Subcutaneous abdominal adipose tissue (tissue), 5 donors: Measurements from ENCODE around the gene AJAP1.

ENCODE experiments used
- H3K27ac ChIP-seq: one replicate; pipeline ENCODE4 v1.7.0; 2013; ENCODE audit warnings: low read depth, mild to moderate bottlenecking, inconsistent platforms, low read length, moderate library complexity
- H3K27me3 ChIP-seq, 5 donors: one replicate each; pipeline ENCODE4 v1.7.0; 2013; ENCODE audit warnings: low read length in 5 of 5, inconsistent platforms in 1 of 5; ENCODE audit not compliant: control insufficient read depth in 5 of 5, insufficient read depth in 4 of 5
- H3K36me3 ChIP-seq, 5 donors: one replicate each; pipeline ENCODE4 v1.7.0; 2013; ENCODE audit warnings: low read length in 5 of 5; ENCODE audit not compliant: control insufficient read depth in 5 of 5, insufficient read depth in 5 of 5
- H3K4me1 ChIP-seq, 5 donors: one replicate each; pipeline ENCODE4 v1.7.0; 2013; ENCODE audit warnings: low read length in 5 of 5, mild to moderate bottlenecking in 3 of 5, moderate library complexity in 1 of 5; ENCODE audit not compliant: control insufficient read depth in 5 of 5, insufficient read depth in 5 of 5
- H3K4me3 ChIP-seq, 5 donors: one replicate each; pipeline ENCODE4 v1.7.0; 2013; ENCODE audit warnings: low read length in 5 of 5, low read depth in 1 of 5
- H3K9ac ChIP-seq, 5 donors: one replicate each; pipeline ENCODE4 v1.7.0; 2013; ENCODE audit warnings: low read length in 5 of 5, mild to moderate bottlenecking in 4 of 5, moderate library complexity in 3 of 5
- H3K9me3 ChIP-seq, 5 donors: one replicate each; pipeline ENCODE4 v1.7.0; 2013; ENCODE audit warnings: low read length in 5 of 5; ENCODE audit not compliant: control insufficient read depth in 5 of 5
- donor health status: healthy.
- donor health status: healthy.
- donor health status: healthy.
- donor health status: healthy.
- donor health status: healthy.

The AJAP1 gene

GRCh38 chr1:4687943-4688342, 33.5 kb downstream of the AJAP1 start:
- Histone ChIP-seq H3K4me1 (peaks cover 0 to 10% (median 0%) of the 10 kb centered on the region in 5 donors), H3K4me3 (no peak overlapping the region), H3K36me3 (no peaks in the 10 kb centered on the region), H3K9ac (no peak overlapping the region), H3K9me3 (no peaks in the 10 kb centered on the region), H3K27ac (no peak overlapping the region), H3K27me3 (peaks cover 4 to 17% (median 7%) of the 10 kb centered on the region in 5 donors)

GRCh38 chr1:4689271-4689935, 35.0 kb downstream of the AJAP1 start:
- no peak overlapping the region for H3K27ac ChIP-seq
- H3K4me3 ChIP-seq = no peak overlapping the region
- peaks cover 1 to 14% (median 7%) of the 10 kb centered on the region in 5 donors for H3K27me3 ChIP-seq
- no peaks in the 10 kb centered on the region for H3K9me3 ChIP-seq
- no peak overlapping the region for H3K9ac ChIP-seq
- H3K36me3 ChIP-seq = no peaks in the 10 kb centered on the region
- peaks cover 0 to 10% (median 0%) of the 10 kb centered on the region in 5 donors for H3K4me1 ChIP-seq

- no peak overlapping the region for H3K4me3 ChIP-seq
- peaks cover 2 to 10% (median 5%) of the 10 kb centered on the region in 5 donors for H3K27me3 ChIP-seq
- peaks cover 0 to 10% (median 0%) of the 10 kb centered on the region in 5 donors for H3K4me1 ChIP-seq
- H3K27ac ChIP-seq = no peak overlapping the region
- H3K9ac ChIP-seq = no peak overlapping the region
- no peaks in the 10 kb centered on the region for H3K36me3 ChIP-seq
- no peaks in the 10 kb centered on the region for H3K9me3 ChIP-seq
Measured at GRCh38 chr1:4689941-4690635, 35.7 kb downstream of the AJAP1 start.

- Histone ChIP-seq H3K9ac (no peak overlapping the region), H3K27me3 (peaks cover 3 to 10% (median 5%) of the 10 kb centered on the region in 5 donors), H3K9me3 (no peaks in the 10 kb centered on the region), H3K36me3 (no peaks in the 10 kb centered on the region), H3K4me3 (no peak overlapping the region), H3K4me1 (peaks cover 0 to 10% (median 0%) of the 10 kb centered on the region in 5 donors), H3K27ac (no peak overlapping the region)
Measured at GRCh38 chr1:4690951-4691675, 36.7 kb downstream of the AJAP1 start.

GRCh38 chr1:4691766-4692405, 37.5 kb downstream of the AJAP1 start:
- peaks cover 0 to 10% (median 0%) of the 10 kb centered on the region in 5 donors for H3K4me1 ChIP-seq
- H3K9me3 ChIP-seq = no peaks in the 10 kb centered on the region
- H3K4me3 ChIP-seq = no peak overlapping the region
- no peak overlapping the region for H3K9ac ChIP-seq
- H3K27ac ChIP-seq = no peak overlapping the region
- peaks cover 3 to 12% (median 8%) of the 10 kb centered on the region in 5 donors for H3K27me3 ChIP-seq
- H3K36me3 ChIP-seq = no peaks in the 10 kb centered on the region

GRCh38 chr1:4692437-4692836, 38.0 kb downstream of the AJAP1 start:
- Histone ChIP-seq H3K27ac (no peak overlapping the region), H3K9ac (no peak overlapping the region), H3K4me1 (peaks cover 0 to 10% (median 0%) of the 10 kb centered on the region in 5 donors), H3K27me3 (peaks cover 3 to 14% (median 10%) of the 10 kb centered on the region in 5 donors), H3K4me3 (no peak overlapping the region), H3K9me3 (no peaks in the 10 kb centered on the region), H3K36me3 (no peaks in the 10 kb centered on the region)

GRCh38 chr1:4693331-4693730, 38.9 kb downstream of the AJAP1 start:
- Histone ChIP-seq H3K9me3 (no peaks in the 10 kb centered on the region), H3K4me1 (peaks cover 0 to 10% (median 0%) of the 10 kb centered on the region in 5 donors), H3K9ac (no peak overlapping the region), H3K4me3 (no peak overlapping the region), H3K27ac (no peak overlapping the region), H3K27me3 (peaks cover 6 to 13% (median 10%) of the 10 kb centered on the region in 5 donors), H3K36me3 (no peaks in the 10 kb centered on the region)

GRCh38 chr1:4693891-4694290, 39.5 kb downstream of the AJAP1 start:
- Histone ChIP-seq H3K36me3 (no peaks in the 10 kb centered on the region), H3K27me3 (peaks cover 6 to 17% (median 11%) of the 10 kb centered on the region in 5 donors), H3K27ac (no peak overlapping the region), H3K4me1 (peaks cover 0 to 10% (median 0%) of the 10 kb centered on the region in 5 donors), H3K9ac (no peak overlapping the region), H3K4me3 (no peak overlapping the region), H3K9me3 (no peaks in the 10 kb centered on the region)

GRCh38 chr1:4694492-4694891, 40.1 kb downstream of the AJAP1 start:
- no peak overlapping the region for H3K9ac ChIP-seq
- H3K4me3 ChIP-seq = no peak overlapping the region
- no peaks in the 10 kb centered on the region for H3K36me3 ChIP-seq
- H3K9me3 ChIP-seq = no peaks in the 10 kb centered on the region
- H3K27ac ChIP-seq = no peak overlapping the region
- H3K27me3 ChIP-seq = peaks cover 6 to 18% (median 10%) of the 10 kb centered on the region in 5 donors
- peaks cover 0 to 11% (median 0%) of the 10 kb centered on the region in 5 donors for H3K4me1 ChIP-seq
